Panc1 (cell line): Measurements from ENCODE around the gene UBC.

Source experiments
- CTCF ChIP-seq: fragments of 450-650 bp; IDR thresholded peaks from 2 replicates; pipeline ENCODE4 v1.5.1; 2017; ENCODE audit warnings: mild to moderate bottlenecking
- POLR2AphosphoS5 ChIP-seq: IDR thresholded peaks from 2 replicates; pipeline ENCODE4 v1.6.1; 2012; ENCODE audit warnings: mild to moderate bottlenecking, low read depth, low read length, moderate library complexity
- SIN3A ChIP-seq: IDR thresholded peaks from 2 replicates; pipeline ENCODE4 v1.6.1; 2012; ENCODE audit warnings: low read depth, mild to moderate bottlenecking, low read length, moderate library complexity, borderline replicate concordance; ENCODE audit not compliant: insufficient read depth

DNA sequence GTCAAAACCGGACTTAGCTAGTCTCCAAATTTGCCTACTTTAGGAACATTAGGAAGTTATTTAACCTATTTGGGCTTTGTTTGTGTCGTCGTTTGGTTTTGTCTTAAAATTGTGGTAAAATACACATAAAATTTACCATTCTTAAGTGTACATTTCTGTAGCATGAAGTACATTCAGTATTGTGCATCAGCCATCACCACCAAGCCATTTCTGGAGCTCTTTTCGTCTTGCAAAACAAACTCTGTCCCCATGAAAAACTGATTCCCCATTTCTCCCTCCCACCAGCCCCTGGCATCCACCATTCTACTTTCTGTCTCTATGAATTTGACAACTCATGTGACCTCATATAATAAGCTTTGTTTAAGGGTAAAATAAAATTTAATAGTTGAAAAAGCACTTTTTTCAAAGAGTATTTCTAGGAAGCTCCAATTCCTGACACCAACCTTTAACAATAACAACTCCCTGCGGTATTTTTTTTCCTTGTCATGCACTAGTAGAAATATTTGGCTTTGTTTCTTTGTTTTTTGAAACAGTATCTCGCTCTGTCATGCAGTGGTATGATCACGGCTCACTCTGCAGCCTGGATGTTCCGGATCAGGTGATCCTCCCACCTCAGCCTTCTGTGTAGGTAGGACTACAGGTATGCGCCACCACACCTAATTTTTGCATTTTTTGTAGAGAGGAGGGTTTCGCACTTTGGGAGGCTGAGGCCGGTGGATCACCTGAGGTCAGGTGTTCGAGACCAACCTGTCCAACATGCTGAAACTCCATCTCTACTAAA, 3.6 kb upstream of the UBC start:
- no peak for TF ChIP-seq CTCF
- no peak for TF ChIP-seq POLR2AphosphoS5
- TF ChIP-seq SIN3A = no peak
